GM21528 (cell line): Measurements from ENCODE around the gene EMILIN2.
"Not testable (repeated sequence)": the region's sequence is repeated elsewhere in the genome, so short reads cannot be mapped to it uniquely, and the experiment has no call there.

Experiments
- ATAC-seq: cut with Tn5 transposase; IDR thresholded peaks from one replicate; pipeline ENCODE4 v1.9.1; 2021; ENCODE audit warnings: mild to moderate bottlenecking, moderate library complexity; ENCODE audit not compliant: unreplicated experiment, low FRiP score

The EMILIN2 gene

GRCh38 chr18:2840521-2840920 lies 6.3 kb upstream of the EMILIN2 start:
- ATAC-seq, result no peak

- no peak for ATAC-seq
These were observed 3.7 kb upstream of the EMILIN2 start for GRCh38 chr18:2843146-2843545.

GRCh38 chr18:2845172-2845571 lies 1.6 kb upstream of the EMILIN2 start:
- no peak for ATAC-seq

GRCh38 chr18:2847317-2848246 lies 776 bp downstream of the EMILIN2 start:
- peak; percentile 43 for ATAC-seq

GRCh38 chr18:2848247-2849246 lies 1.7 kb downstream of the EMILIN2 start:
- no peak for ATAC-seq

GRCh38 chr18:2850816-2851215 lies 4.0 kb downstream of the EMILIN2 start:
- ATAC-seq, result no peak

- no peak for ATAC-seq
These were observed 5.0 kb downstream of the EMILIN2 start for GRCh38 chr18:2851771-2852170.

- not testable (repeated sequence) for ATAC-seq
These were observed 5.7 kb downstream of the EMILIN2 start for GRCh38 chr18:2852460-2852859.

GRCh38 chr18:2853173-2853925 lies 6.5 kb downstream of the EMILIN2 start:
- no peak for ATAC-seq

- ATAC-seq, result no peak
These were observed 7.3 kb downstream of the EMILIN2 start for GRCh38 chr18:2853926-2854664.

- no peak for ATAC-seq
These were observed 8.1 kb downstream of the EMILIN2 start for GRCh38 chr18:2854875-2855274.

GRCh38 chr18:2855560-2856350 lies 8.9 kb downstream of the EMILIN2 start:
- ATAC-seq, result no peak

GRCh38 chr18:2856547-2857170 lies 9.9 kb downstream of the EMILIN2 start:
- no peak for ATAC-seq

- ATAC-seq, result no peak
These were observed 10.8 kb downstream of the EMILIN2 start for GRCh38 chr18:2857491-2858131.

- not testable (repeated sequence) for ATAC-seq
These were observed 13.6 kb downstream of the EMILIN2 start for GRCh38 chr18:2860397-2860796.

- not testable (repeated sequence) for ATAC-seq
These were observed 17.2 kb downstream of the EMILIN2 start for GRCh38 chr18:2863997-2864396.

- ATAC-seq, result not testable (repeated sequence)
These were observed 19.7 kb downstream of the EMILIN2 start for GRCh38 chr18:2866465-2866864.

- no peak for ATAC-seq
These were observed 22.4 kb downstream of the EMILIN2 start for GRCh38 chr18:2869207-2869606.
